SH-SY5Y (cell line): Measurements from ENCODE around the gene SPTY2D1.

Experiments used
- GATA2 ChIP-seq: IDR thresholded peaks from 2 replicates; pipeline ENCODE4 v1.6.1; 2011; ENCODE audit warnings: mild to moderate bottlenecking, low read depth, low read length
- GATA3 ChIP-seq: IDR thresholded peaks from 2 replicates; pipeline ENCODE4 v1.6.1; 2011; ENCODE audit warnings: low read depth, mild to moderate bottlenecking, low read length, moderate library complexity

SPTY2D1 gene, protein sequence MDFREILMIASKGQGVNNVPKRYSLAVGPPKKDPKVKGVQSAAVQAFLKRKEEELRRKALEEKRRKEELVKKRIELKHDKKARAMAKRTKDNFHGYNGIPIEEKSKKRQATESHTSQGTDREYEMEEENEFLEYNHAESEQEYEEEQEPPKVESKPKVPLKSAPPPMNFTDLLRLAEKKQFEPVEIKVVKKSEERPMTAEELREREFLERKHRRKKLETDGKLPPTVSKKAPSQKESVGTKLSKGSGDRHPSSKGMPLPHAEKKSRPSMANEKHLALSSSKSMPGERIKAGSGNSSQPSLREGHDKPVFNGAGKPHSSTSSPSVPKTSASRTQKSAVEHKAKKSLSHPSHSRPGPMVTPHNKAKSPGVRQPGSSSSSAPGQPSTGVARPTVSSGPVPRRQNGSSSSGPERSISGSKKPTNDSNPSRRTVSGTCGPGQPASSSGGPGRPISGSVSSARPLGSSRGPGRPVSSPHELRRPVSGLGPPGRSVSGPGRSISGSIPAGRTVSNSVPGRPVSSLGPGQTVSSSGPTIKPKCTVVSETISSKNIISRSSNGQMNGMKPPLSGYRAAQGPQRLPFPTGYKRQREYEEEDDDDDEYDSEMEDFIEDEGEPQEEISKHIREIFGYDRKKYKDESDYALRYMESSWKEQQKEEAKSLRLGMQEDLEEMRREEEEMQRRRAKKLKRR

DNA sequence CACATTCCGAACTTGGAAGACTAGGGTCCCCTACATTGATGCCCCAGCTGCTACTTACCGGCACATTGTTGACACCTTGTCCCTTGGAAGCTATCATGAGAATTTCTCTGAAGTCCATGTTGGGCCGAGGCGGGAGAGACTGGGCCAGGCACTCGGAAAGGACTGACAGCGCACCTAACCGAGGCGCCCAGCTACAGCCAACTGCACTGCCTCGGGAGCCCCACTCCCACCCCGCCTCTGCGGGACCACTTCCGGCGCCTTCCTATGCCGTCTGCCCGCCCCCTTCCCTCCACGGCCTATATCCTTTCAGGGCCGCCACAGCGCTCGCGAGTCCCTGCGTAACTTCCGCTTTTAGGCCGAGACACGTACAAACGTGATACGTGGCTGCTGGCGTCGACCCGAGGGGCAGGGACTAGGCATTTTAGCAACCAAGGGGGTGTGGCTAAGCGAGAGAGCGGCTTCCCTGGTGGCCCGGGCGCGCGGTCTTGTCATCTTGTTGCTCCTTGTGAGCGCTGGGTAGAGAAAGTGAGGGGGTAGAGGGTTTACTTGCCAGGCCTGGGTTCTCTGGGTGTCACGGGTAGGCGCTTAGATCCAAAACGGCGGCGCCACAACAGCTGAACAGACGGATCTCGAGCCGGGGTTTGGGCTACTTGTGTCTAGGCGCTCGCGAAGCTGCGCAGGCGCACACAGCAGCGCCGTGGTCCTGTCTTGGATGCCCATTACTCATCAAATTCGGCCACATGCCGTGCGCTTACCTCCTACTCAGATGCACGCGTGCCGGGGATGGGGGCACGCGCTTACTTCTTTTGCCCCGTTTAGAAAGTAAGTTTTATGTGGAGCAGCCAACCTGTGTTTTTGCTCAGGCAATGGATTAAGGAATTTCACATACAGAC is at the start of gene SPTY2D1:
TSS of gene SPTY2D1 (minus strand) at position 203 of the 893 bp plus-strand sequence. CDS start at position 118, 85 bp downstream.
- TF ChIP-seq GATA2 (no peak), GATA3 (no peak)

GRCh38 chr11:18682466-18682865 is 48.3 kb upstream of the SPTY2D1 start:
- no peak for TF ChIP-seq GATA3
- TF ChIP-seq GATA2 = no peak

- no peak for TF ChIP-seq GATA3
- TF ChIP-seq GATA2 = no peak
Observed at GRCh38 chr11:18677560-18677959, 43.4 kb upstream of the SPTY2D1 start.

GRCh38 chr11:18676803-18677202 is 42.7 kb upstream of the SPTY2D1 start:
- no peak for TF ChIP-seq GATA2
- TF ChIP-seq GATA3 = no peak

GRCh38 chr11:18671246-18671645 is 37.1 kb upstream of the SPTY2D1 start:
- TF ChIP-seq GATA2 = no peak
- no peak for TF ChIP-seq GATA3

DNA sequence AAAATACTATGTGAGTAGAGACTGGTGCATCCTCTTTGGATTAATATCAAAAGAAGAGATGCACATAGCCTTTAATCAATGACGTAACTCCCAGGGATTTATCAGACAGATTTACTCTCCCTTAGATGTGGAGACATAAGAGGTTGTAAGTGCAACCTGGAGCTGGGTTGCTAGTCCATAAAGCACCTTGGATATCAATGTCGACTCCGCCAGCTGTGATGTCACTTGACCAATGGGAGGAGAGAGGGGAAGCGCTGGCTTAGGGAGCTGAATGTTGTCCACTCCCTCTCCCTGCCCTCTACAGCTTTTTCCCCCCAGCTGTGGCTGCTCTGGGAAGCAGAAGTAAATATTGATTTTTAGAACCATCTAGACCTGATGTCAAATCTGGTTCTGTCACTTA is 35.6 kb upstream of the SPTY2D1 start:
- no peak for TF ChIP-seq GATA3

GRCh38 chr11:18669219-18669596 is 35.1 kb upstream of the SPTY2D1 start:
- TF ChIP-seq GATA2 (no peak), GATA3 (no peak)

GRCh38 chr11:18668131-18668530 is 34.0 kb upstream of the SPTY2D1 start:
- no peak for TF ChIP-seq GATA3
- no peak for TF ChIP-seq GATA2

DNA sequence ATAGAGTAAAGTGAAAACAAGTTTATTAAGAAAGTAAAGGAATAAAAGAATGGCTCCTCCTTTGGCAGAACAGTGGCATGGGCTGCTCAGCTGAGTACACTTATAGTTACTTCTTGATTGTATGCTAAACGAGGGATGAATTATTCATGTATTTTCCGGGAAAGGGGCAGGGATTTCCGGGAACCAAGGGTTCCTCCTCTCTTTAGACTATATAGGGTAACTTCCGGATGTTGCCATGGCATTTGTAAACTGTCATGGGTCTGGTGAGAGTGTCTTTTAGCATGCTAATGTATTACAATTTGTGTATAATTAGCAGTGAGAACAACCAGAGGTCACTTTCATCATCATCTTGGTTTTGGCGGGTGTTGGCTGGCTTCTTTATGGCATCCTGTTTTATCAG is 23.5 kb upstream of the SPTY2D1 start:
- TF ChIP-seq GATA3 = no peak
- no peak for TF ChIP-seq GATA2

- TF ChIP-seq GATA3 (no peak), GATA2 (no peak)
Observed at GRCh38 chr11:18650859-18651557, 16.9 kb upstream of the SPTY2D1 start.

GRCh38 chr11:18650353-18650752 is 16.2 kb upstream of the SPTY2D1 start:
- no peak for TF ChIP-seq GATA3
- no peak for TF ChIP-seq GATA2

DNA sequence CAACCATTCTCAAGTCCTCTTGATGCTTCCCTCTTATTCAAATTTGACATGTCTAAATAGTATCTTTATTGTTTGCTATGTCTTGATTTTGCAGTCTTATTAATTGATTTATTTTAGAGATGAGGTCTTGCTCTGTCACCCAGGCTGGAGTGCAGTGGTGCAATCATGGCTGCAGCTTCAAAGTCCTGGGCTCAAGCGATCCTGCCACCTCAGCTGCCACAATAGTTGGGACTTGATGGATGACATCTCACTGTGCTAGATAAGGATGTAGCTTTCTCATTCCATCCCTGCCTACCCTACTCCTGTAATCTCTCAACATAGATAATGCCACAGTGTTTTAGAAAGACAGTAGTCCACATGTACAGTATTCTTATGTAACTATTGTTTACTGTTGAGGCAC is 7.5 kb upstream of the SPTY2D1 start:
- TF ChIP-seq GATA3 = no peak
- TF ChIP-seq GATA2 = no peak

- no peak for TF ChIP-seq GATA2
- TF ChIP-seq GATA3 = no peak
Observed at GRCh38 chr11:18633256-18634139, 644 bp downstream of the SPTY2D1 start.
